H1 (cell line): ENCODE measurements around the gene WASL. TPM values are rescaled to one million over a fixed set of nuclear protein-coding genes. Genes with fewer than 3 reads are reported as not detected.

Experiments used
- CTCF ChIA-PET: fragments of 300-600 bp; sonication (Branson Sonifier 250); formaldehyde crosslinking; loops from one replicate; lab custom pipeline; 2021; ENCODE audit not compliant: partially characterized antibody; lab: Charles Lee
- POLR2A ChIA-PET: fragments of 300-600 bp; sonication (Branson Sonifier 250); formaldehyde crosslinking; loops from one replicate; lab custom pipeline; 2021; ENCODE audit warnings: inconsistent platforms; ENCODE audit not compliant: partially characterized antibody; lab: Charles Lee
- DNase-seq, 2 experiments: peaks; one replicate each; pipeline versions ENCODE4 v3.0.0 to v3.0.0-alpha.2; 2010 to 2022; ENCODE audit warnings: low spot score in 2 of 2, low read depth in 1 of 2, mixed read lengths in 1 of 2
- FAIRE-seq: peaks from 2 replicates; lab custom pipeline; 2011; peaks lifted over from hg19 to GRCh38; lab: Jason Lieb, UNC
- H2AFZ ChIP-seq: 2 replicates; pipeline ENCODE4 v1.8.1; 2012; ENCODE audit warnings: low read length, inconsistent platforms
- H2AK5ac ChIP-seq: 2 replicates; pipeline ENCODE4 v1.6.1; 2013; ENCODE audit warnings: low read depth, low read length
- H2BK120ac ChIP-seq: replicated peaks from 2 replicates; pipeline ENCODE3; 2013; ENCODE audit warnings: low read depth, low read length, inconsistent platforms
- H2BK12ac ChIP-seq: 2 replicates; pipeline ENCODE4 v1.6.1; 2013; ENCODE audit warnings: low read depth, low read length
- H2BK15ac ChIP-seq: 2 replicates; pipeline ENCODE4 v1.6.1; 2013; ENCODE audit warnings: low read length
- H2BK20ac ChIP-seq: 2 replicates; pipeline ENCODE4 v1.6.1; 2013; ENCODE audit warnings: low read length
- H2BK5ac ChIP-seq: 2 replicates; pipeline ENCODE4 v1.6.1; 2013; ENCODE audit warnings: low read depth, low read length
- H3K14ac ChIP-seq: 2 replicates; pipeline ENCODE4 v1.6.1; 2013; ENCODE audit warnings: inconsistent platforms; ENCODE audit not compliant: insufficient read length
- H3K18ac ChIP-seq: 2 replicates; pipeline ENCODE4 v1.6.1; 2013; ENCODE audit warnings: low read length; ENCODE audit errors: extremely low read depth
- H3K23ac ChIP-seq: 2 replicates; pipeline ENCODE4 v1.6.1; 2013; ENCODE audit warnings: inconsistent platforms; ENCODE audit not compliant: insufficient read length
- H3K23me2 ChIP-seq: 2 replicates; pipeline ENCODE4 v1.6.1; 2013; ENCODE audit warnings: low read depth, low read length
- H3K27ac ChIP-seq: 2 replicates; pipeline ENCODE4 v1.6.1; 2011; ENCODE audit warnings: low read depth, low read length, inconsistent platforms
- H3K27me3 ChIP-seq, 4 experiments: replicated peaks in 1 of 4; 1 replicate in 1 of 4; 2 replicates in 3 of 4; pipeline versions ENCODE4 v1.6.1 to v1.8.1; 2011 to 2013; ENCODE audit warnings: low read length in 3 of 4, mild to moderate bottlenecking in 3 of 4, inconsistent platforms in 2 of 4, mixed read lengths in 2 of 4, moderate library complexity in 1 of 4; ENCODE audit not compliant: control insufficient read depth in 3 of 4, insufficient read depth in 3 of 4; ENCODE audit errors: extremely low read depth in 1 of 4
- H3K36me3 ChIP-seq, 4 experiments: 2 replicates each; pipeline versions ENCODE4 v1.6.1 to v1.8.1; 2011 to 2013; ENCODE audit warnings: mild to moderate bottlenecking in 4 of 4, low read length in 3 of 4, moderate library complexity in 2 of 4, control low read depth in 1 of 4, inconsistent platforms in 1 of 4; ENCODE audit not compliant: insufficient read depth in 4 of 4, control insufficient read depth in 2 of 4
- H3K4ac ChIP-seq: replicated peaks from 2 replicates; pipeline ENCODE3; 2013; ENCODE audit warnings: low read length, low read depth, mixed read lengths, inconsistent platforms; ENCODE audit not compliant: insufficient read length
- H3K4me1 ChIP-seq, 4 experiments: replicated peaks in 1 of 4; 1 replicate in 1 of 4; 2 replicates in 3 of 4; pipeline versions ENCODE4 v1.6.1 to v1.8.1; 2011 to 2013; ENCODE audit warnings: low read length in 3 of 4, inconsistent platforms in 2 of 4, mixed read lengths in 1 of 4; ENCODE audit not compliant: insufficient read depth in 4 of 4, control insufficient read depth in 3 of 4
- H3K4me2 ChIP-seq, 2 experiments: 2 replicates each; pipeline versions ENCODE4 v1.6.1 to v1.8.1; 2011 to 2013; ENCODE audit warnings: low read depth in 2 of 2, low read length in 2 of 2, control low read depth in 1 of 2, inconsistent platforms in 1 of 2, mild to moderate bottlenecking in 1 of 2; ENCODE audit not compliant: insufficient read depth in 1 of 2
- H3K4me3 ChIP-seq, 4 experiments: fragments of 200-600, 300-600 bp in 1 of 4; sonication (generic), shearing (Covaris generic), sonication (Bioruptor Twin) in 1 of 4; 2 replicates each; pipeline versions ENCODE4 v1.5.1 to v1.8.1; 2011 to 2016; ENCODE audit warnings: low read length in 4 of 4, low read depth in 3 of 4, control low read depth in 2 of 4, inconsistent platforms in 2 of 4, mild to moderate bottlenecking in 2 of 4, mixed read lengths in 1 of 4, moderate library complexity in 1 of 4; ENCODE audit not compliant: insufficient read depth in 2 of 4; ENCODE audit errors: extremely low read depth in 1 of 4
- H3K56ac ChIP-seq: replicated peaks from 2 replicates; pipeline ENCODE3; 2013; ENCODE audit warnings: low read depth, mild to moderate bottlenecking, mixed read lengths, low read length, inconsistent platforms; ENCODE audit not compliant: insufficient read length
- H3K79me1 ChIP-seq: 2 replicates; pipeline ENCODE4 v1.6.1; 2013; ENCODE audit warnings: low read depth, low read length, control low read depth
- H3K79me2 ChIP-seq, 2 experiments: 2 replicates each; pipeline versions ENCODE4 v1.6.1 to v1.8.1; 2012 to 2013; ENCODE audit warnings: low read length in 2 of 2, mild to moderate bottlenecking in 2 of 2, inconsistent platforms in 1 of 2; ENCODE audit not compliant: insufficient read depth in 2 of 2, control insufficient read depth in 1 of 2
- H3K9ac ChIP-seq, 4 experiments: replicated peaks in 1 of 4; 1 replicate in 1 of 4; 2 replicates in 3 of 4; pipeline versions ENCODE4 v1.6.1 to v1.8.1; 2011 to 2013; ENCODE audit warnings: low read depth in 3 of 4, low read length in 3 of 4, control low read depth in 2 of 4, mild to moderate bottlenecking in 2 of 4, moderate library complexity in 2 of 4, inconsistent platforms in 1 of 4; ENCODE audit errors: extremely low read depth in 1 of 4
- H3K9me3 ChIP-seq, 2 experiments: 2 replicates each; pipeline versions ENCODE4 v1.6.1 to v1.8.1; 2012 to 2013; ENCODE audit warnings: mild to moderate bottlenecking in 2 of 2, moderate library complexity in 2 of 2, control low read depth in 1 of 2, inconsistent platforms in 1 of 2, low read depth in 1 of 2, low read length in 1 of 2, mixed read lengths in 1 of 2; ENCODE audit not compliant: insufficient read depth in 2 of 2
- H4K20me1 ChIP-seq, 2 experiments: replicated peaks in 1 of 2; 2 replicates each; pipeline versions ENCODE3 to v1.8.1; 2011 to 2013; ENCODE audit warnings: inconsistent platforms in 2 of 2, low read length in 2 of 2, mild to moderate bottlenecking in 1 of 2; ENCODE audit not compliant: insufficient read depth in 2 of 2, control insufficient read depth in 1 of 2
- H4K5ac ChIP-seq: 2 replicates; pipeline ENCODE4 v1.6.1; 2013; ENCODE audit warnings: low read length, low read depth, mixed read lengths, inconsistent platforms; ENCODE audit not compliant: insufficient read length
- H4K8ac ChIP-seq: 2 replicates; pipeline ENCODE4 v1.8.0; 2013; ENCODE audit warnings: mild to moderate bottlenecking, moderate library complexity, low read length, inconsistent platforms; ENCODE audit not compliant: insufficient read depth; ENCODE audit errors: extremely low read depth
- H4K91ac ChIP-seq: replicated peaks from 2 replicates; pipeline ENCODE3; 2013; ENCODE audit warnings: low read length, mixed read lengths, inconsistent platforms; ENCODE audit not compliant: insufficient read length
- ASH2L ChIP-seq: fragments of 200-600, 300-600 bp; sonication (generic); IDR thresholded peaks from one replicate; pipeline ENCODE4 v1.7.1; 2017; ENCODE audit warnings: low read length
- BRCA1 ChIP-seq: IDR thresholded peaks from 2 replicates; pipeline ENCODE4 v1.6.1; 2012; ENCODE audit warnings: low read depth, low read length, improper control_type of control experiment
- CHD2 ChIP-seq: IDR thresholded peaks from 2 replicates; pipeline ENCODE4 v1.6.1; 2012; ENCODE audit warnings: low read length, improper control_type of control experiment
- HDAC2 ChIP-seq, 2 experiments: fragments of 300-600 bp in 1 of 2; sonication (generic) in 1 of 2; IDR thresholded peaks; 2 replicates each; pipeline ENCODE4 v1.6.1; 2011 to 2012; ENCODE audit warnings: low read depth in 2 of 2, low read length in 2 of 2, mild to moderate bottlenecking in 2 of 2, moderate library complexity in 2 of 2, borderline replicate concordance in 1 of 2, inconsistent platforms in 1 of 2
- POLR2A ChIP-seq, 2 experiments: IDR thresholded peaks; 1 replicate in 1 of 2; 2 replicates in 1 of 2; pipeline ENCODE4 v1.6.1; 2011; ENCODE audit warnings: low read depth in 2 of 2, low read length in 2 of 2, mild to moderate bottlenecking in 2 of 2; ENCODE audit errors: control extremely low read depth in 1 of 2
- POLR2AphosphoS5 ChIP-seq: IDR thresholded peaks from 2 replicates; pipeline ENCODE4 v1.6.1; 2011; ENCODE audit warnings: low read depth, low read length
- RXRA ChIP-seq: IDR thresholded peaks from 2 replicates; pipeline ENCODE4 v1.6.1; 2011; ENCODE audit warnings: low read depth, mild to moderate bottlenecking, low read length, moderate library complexity; ENCODE audit not compliant: insufficient read depth
- SIRT6 ChIP-seq: IDR thresholded peaks from one replicate; pipeline ENCODE4 v1.7.1; 2012; ENCODE audit warnings: low read length, inconsistent platforms
- SRF ChIP-seq: IDR thresholded peaks from 2 replicates; pipeline ENCODE4 v1.6.1; 2011; ENCODE audit warnings: mild to moderate bottlenecking, low read depth, low read length, moderate library complexity
- TAF7 ChIP-seq: optimal IDR thresholded peaks from 2 replicates; pipeline ENCODE3; 2011; ENCODE audit warnings: low read depth, mild to moderate bottlenecking, inconsistent platforms, low read length, moderate library complexity, borderline replicate concordance
- TCF12 ChIP-seq: IDR thresholded peaks from 2 replicates; pipeline ENCODE4 v1.6.1; 2011; ENCODE audit warnings: low read depth, mild to moderate bottlenecking, low read length
- USF2 ChIP-seq: IDR thresholded peaks from 2 replicates; pipeline ENCODE4 v1.6.1; 2011; ENCODE audit warnings: low read length, improper control_type of control experiment
- YY1 ChIP-seq: IDR thresholded peaks from 2 replicates; pipeline ENCODE4 v1.6.1; 2011; ENCODE audit warnings: low read depth, mild to moderate bottlenecking, low read length
- WGBS, 2 experiments: shearing (Covaris generic) in 1 of 2; methylation state at CpG; one replicate each; pipeline versions ENCODE4 v1.1.6 to v1.1.7; 2013 to 2015; ENCODE audit warnings: low lambda C conversion rate in 2 of 2, mixed read lengths in 2 of 2, inconsistent platforms in 1 of 2, low coverage in 1 of 2, missing lambda C conversion rate in 1 of 2; ENCODE audit not compliant: insufficient replicate concordance in 2 of 2, insufficient coverage in 1 of 2, insufficient read length in 1 of 2; ENCODE audit errors: extremely low coverage in 1 of 2, missing lambda C conversion rate in 1 of 2; 5-methylcytosine and 5-hydroxymethylcytosine counted together
- polyA plus RNA-seq, 7 experiments: library from polyadenylated mRNA; depleted of rRNA in 3 of 7; stranded (reverse) in 5 of 7; unstranded in 2 of 7; fragments of >200 nt in 5 of 7; fragments of 200-250 nt in 2 of 7; gene quantifications; 1 replicate in 5 of 7; 2 replicates in 1 of 7; 4 replicates in 1 of 7; pipeline versions ENCODE4 v1.2.1 to v1.2.3, GENCODE V29; 2011 to 2013; ENCODE audit warnings: missing spikeins in 2 of 7, mixed read lengths in 2 of 7
- total RNA-seq: library from RNA; stranded (reverse); fragmentation: NEBNext Ultra II Directional; extraction: Animal tissue kit (Norgen Biotek cat#: 25700); gene quantifications from 2 replicates; pipeline ENCODE4 v1.2.1, GENCODE V29; 2021

WASL gene
- total and polyA plus RNA-seq, 2 of the 8 experiments (the other 6 are each of a cell fraction or from before 2014, with no cell fraction given) = 7.7 to 38.9 TPM

GRCh38 chr7:123652406-123652805 is 96.4 kb downstream of the WASL start:
- no peak overlapping the region for H3K27ac ChIP-seq
- no peaks in the 10 kb centered on the region for H3K79me2 ChIP-seq
- no peak for DNase-seq
- no peaks in the 10 kb centered on the region for H3K27me3 ChIP-seq
- H4K8ac ChIP-seq = no peak overlapping the region
- no peak overlapping the region for H4K91ac ChIP-seq
- H3K14ac ChIP-seq = no peak overlapping the region
- no peaks in the 10 kb centered on the region for H3K36me3 ChIP-seq
- H3K9ac ChIP-seq = no peak overlapping the region
- FAIRE-seq = no peak
- ChIA-PET CTCF (interaction anchor here (1.4 to 1.7 kb wide), 3 partner anchors 30 to 158 kb away, joined by 4 to 5 read pairs (median 4); no protein-coding TSS in a partner anchor), POLR2A (no interaction called here)
- H2BK20ac ChIP-seq = no peak overlapping the region
- no peak overlapping the region for H3K56ac ChIP-seq
- H2BK15ac ChIP-seq = no peak overlapping the region
- H2AK5ac ChIP-seq = no peak overlapping the region
- no peaks in the 10 kb centered on the region for H3K9me3 ChIP-seq
- H3K4ac ChIP-seq = no peak overlapping the region
- no peaks in the 10 kb centered on the region for H3K4me1 ChIP-seq
- no peak overlapping the region for H3K18ac ChIP-seq
- H3K23ac ChIP-seq = no peak overlapping the region
- no peaks in the 10 kb centered on the region for H3K23me2 ChIP-seq
- no peak overlapping the region for H3K4me3 ChIP-seq
- no peaks in the 10 kb centered on the region for H3K79me1 ChIP-seq
- TF ChIP-seq SIRT6 = no peak
- TF ChIP-seq TAF7 = no peak
- TF ChIP-seq BRCA1 = no peak
- TF ChIP-seq POLR2A (IDR thresholded peaks at IDR 0.05; ENCODE audit: control extremely low read depth in 1 of 2, low read depth in 2 of 2, low read length in 2 of 2) = no peak
- TF ChIP-seq USF2 = no peak
- no peak for TF ChIP-seq ASH2L
- no peak for TF ChIP-seq SRF
- no peak for TF ChIP-seq TCF12
- TF ChIP-seq POLR2AphosphoS5 = no peak
- TF ChIP-seq CHD2 = no peak
- TF ChIP-seq RXRA = no peak
- TF ChIP-seq HDAC2 (IDR thresholded peaks at IDR 0.05; ENCODE audit: borderline replicate concordance in 1 of 2, low read depth in 2 of 2, low read length in 2 of 2) = no peak
- TF ChIP-seq YY1 = no peak
- no peak overlapping the region for H2BK5ac ChIP-seq
- no peak overlapping the region for H2BK120ac ChIP-seq
- 88% methylated on average over 1 of the region's 1 CpG; no CpG with 5 or more reads in 1 of the 2 experiments for WGBS, 2 experiments
- no peaks in the 10 kb centered on the region for H4K20me1 ChIP-seq
- no peak overlapping the region for H2BK12ac ChIP-seq
- no peak overlapping the region for H2AFZ ChIP-seq
- H3K4me2 ChIP-seq = no peak overlapping the region
- no peak overlapping the region for H4K5ac ChIP-seq
